Body of pancreas (tissue), 4 donors: Measurements from ENCODE around the gene BZW2. TPM values are rescaled to one million over a fixed set of nuclear protein-coding genes. Genes with fewer than 3 reads are reported as not detected.
"Not testable (repeated sequence)": the region's sequence is repeated elsewhere in the genome, so short reads cannot be mapped to it uniquely, and the experiment has no call there.

Experiments
- ATAC-seq: fragments of 150-250 bp; one replicate; pipeline ENCODE4 v1.9.1; 2016
- DNase-seq, 4 donors: peaks; one replicate each; pipeline ENCODE4 v3.0.0-alpha.2; 2019
- H3K27ac ChIP-seq, 4 donors: fragments of 200-600 bp; sonication (generic); 1 replicate in 3 of 4; 2 replicates in 1 of 4; pipeline versions ENCODE4 v1.5.1 to v1.6.1; 2016 to 2019; ENCODE audit warnings: mild to moderate bottlenecking in 1 of 4, mixed read lengths in 1 of 4, moderate library complexity in 1 of 4
- H3K27me3 ChIP-seq, 2 donors: fragments of 200-600 bp; sonication (generic); one replicate each; pipeline ENCODE4 v1.6.0; 2016; ENCODE audit warnings: mild to moderate bottlenecking in 1 of 2
- H3K36me3 ChIP-seq, 2 donors: fragments of 200-600 bp; sonication (generic); replicated peaks in 1 of 2; 2 replicates each; pipeline ENCODE4 v1.5.1; 2016; ENCODE audit warnings: low read depth in 2 of 2; ENCODE audit not compliant: insufficient read depth in 1 of 2
- H3K4me1 ChIP-seq: fragments of 200-600 bp; sonication (generic); one replicate; pipeline ENCODE4 v1.6.0; 2016
- H3K4me3 ChIP-seq, 2 donors: fragments of 200-600 bp; sonication (generic); 1 replicate in 1 of 2; 2 replicates in 1 of 2; pipeline ENCODE4 v1.5.1; 2016 to 2019
- H3K9me3 ChIP-seq, 3 donors: fragments of 200-600 bp; sonication (generic); 1 replicate in 2 of 3; 2 replicates in 1 of 3; pipeline ENCODE4 v1.5.1; 2016
- CTCF ChIP-seq, 7 experiments: fragments of 450-650 bp in 4 of 7; fragments of 200-600 bp in 3 of 7; sonication (generic) in 3 of 7; IDR thresholded peaks; one replicate each; pipeline ENCODE4 v1.5.1; 2016 to 2019; ENCODE audit warnings: antibody characterized with exemption in 7 of 7
- POLR2A ChIP-seq, 3 donors: fragments of 450-650 bp; IDR thresholded peaks; one replicate each; pipeline ENCODE4 v1.6.1; 2016; ENCODE audit warnings: antibody characterized with exemption in 3 of 3, mild to moderate bottlenecking in 2 of 3
- WGBS, 2 donors: methylation state at CpG; one replicate each; pipeline ENCODE4 v1.1.5; 2017; 5-methylcytosine and 5-hydroxymethylcytosine counted together
- intact Hi-C: fragments of 100-400 bp; cut with DNase I; formaldehyde crosslinking; loops from one replicate; pipeline ENCODE4 v1.15.1; 2023
- total RNA-seq, 2 donors: library from RNA; depleted of rRNA; stranded (reverse); fragments of >200 nt; gene quantifications; one replicate each; pipeline ENCODE4 v1.1.0, GENCODE V29; 2016

The BZW2 gene
- total RNA-seq, 2 donors from 2014 or later, result 27.0 to 41.5 TPM

GRCh38 chr7:16657656-16658279, 11.8 kb downstream of the BZW2 start:
- H3K4me3 ChIP-seq, result no peak overlapping the region
- TF ChIP-seq CTCF (IDR thresholded peaks at IDR 0.05) (peak in 3 of 7 experiments; percentile 14 to 20 (median 19)), POLR2A (IDR thresholded peaks at IDR 0.05) (no peak)
- H3K36me3 ChIP-seq, result no peaks in the 10 kb centered on the region
- no peak overlapping the region for H3K27ac ChIP-seq
- ATAC-seq (peak; percentile 78), DNase-seq (peak; percentile 29 to 62 (median 44))
- H3K27me3 ChIP-seq, result no peaks in the 10 kb centered on the region
- WGBS, 2 donors, result 67 to 77% methylated on average over 4 of the region's 4 CpGs
- peaks cover 26% of the 10 kb centered on the region for H3K4me1 ChIP-seq
- no peaks in the 10 kb centered on the region for H3K9me3 ChIP-seq
- intact Hi-C loops, result no loop called here

- H3K27me3 ChIP-seq, H3K27ac ChIP-seq, H3K4me3 ChIP-seq, intact Hi-C loops, H3K36me3 ChIP-seq, DNase-seq, H3K9me3 ChIP-seq, ATAC-seq: not testable (repeated sequence)
- peaks cover 23% of the 10 kb centered on the region for H3K4me1 ChIP-seq
- 82 to 88% methylated on average over 8 of the region's 8 CpGs for WGBS, 2 donors
Measured at GRCh38 chr7:16659854-16660497, 14.0 kb downstream of the BZW2 start.

- WGBS, 2 donors, result 64 to 66% methylated on average over 5 of the region's 5 CpGs
- no peak for TF ChIP-seq POLR2A (IDR thresholded peaks at IDR 0.05)
- TF ChIP-seq CTCF (IDR thresholded peaks at IDR 0.05), result no peak
Measured at GRCh38 chr7:16660702-16661464, 14.9 kb downstream of the BZW2 start.

GRCh38 chr7:16661924-16662323, 15.9 kb downstream of the BZW2 start:
- ATAC-seq, result no peak
- 78 to 83% methylated on average over 1 of the region's 1 CpG for WGBS, 2 donors
- Histone ChIP-seq H3K4me3 (no peak overlapping the region), H3K27ac (no peak overlapping the region), H3K9me3 (no peaks in the 10 kb centered on the region), H3K4me1 (peaks cover 23% of the 10 kb centered on the region), H3K36me3 (peaks cover 0 to 1% of the 10 kb centered on the region in 2 donors), H3K27me3 (no peaks in the 10 kb centered on the region)
- no peak for TF ChIP-seq CTCF (IDR thresholded peaks at IDR 0.05)
- no peak for TF ChIP-seq POLR2A (IDR thresholded peaks at IDR 0.05)
- intact Hi-C loops, result no loop called here
- no peak for DNase-seq

More at GRCh38 chr7:16660702-16661464, 14.9 kb downstream of the BZW2 start:
- Histone ChIP-seq H3K36me3 (no peaks in the 10 kb centered on the region), H3K27ac (peak overlapping the region in 1 of 4 donors; percentile 28), H3K9me3 (no peaks in the 10 kb centered on the region), H3K4me1 (peaks cover 23% of the 10 kb centered on the region), H3K4me3 (no peak overlapping the region), H3K27me3 (no peaks in the 10 kb centered on the region)
- ATAC-seq, result peak; percentile 84
- intact Hi-C loops, result no loop called here
- no peak for DNase-seq

GRCh38 chr7:16667355-16667754, 21.4 kb downstream of the BZW2 start:
- no peaks in the 10 kb centered on the region for H3K27me3 ChIP-seq
- 88 to 97% methylated on average over 3 of the region's 3 CpGs for WGBS, 2 donors
- intact Hi-C loops, result no loop called here
- no peak for ATAC-seq
- H3K36me3 ChIP-seq, result peaks cover 0 to 1% of the 10 kb centered on the region in 2 donors
- no peak for DNase-seq
- TF ChIP-seq POLR2A (IDR thresholded peaks at IDR 0.05), result no peak
- no peak for TF ChIP-seq CTCF (IDR thresholded peaks at IDR 0.05)
- no peak overlapping the region for H3K27ac ChIP-seq
- H3K4me1 ChIP-seq, result peaks cover 4% of the 10 kb centered on the region
- H3K9me3 ChIP-seq, result no peaks in the 10 kb centered on the region
- no peak overlapping the region for H3K4me3 ChIP-seq
